Kidney (tissue), 22 donors: ENCODE measurements around the gene PHF21A. TPM values are rescaled to one million over a fixed set of nuclear protein-coding genes. Genes with fewer than 3 reads are reported as not detected.
A peak's percentile ranks its signal among the peaks of the same experiment; 100 is the strongest.

Experiments
- DNase-seq, 5 donors: peaks; one replicate each; pipeline ENCODE4 v3.0.0-alpha.2; 2013 to 2020
- FAIRE-seq: peaks from 2 replicates; lab custom pipeline; 2012; peaks lifted over from hg19 to GRCh38; lab: Jason Lieb, UNC
- H3K27ac ChIP-seq, 2 donors: one replicate each; pipeline ENCODE4 v1.7.0; 2013; ENCODE audit warnings: low read depth in 2 of 2, low read length in 2 of 2, inconsistent platforms in 1 of 2
- H3K27me3 ChIP-seq: one replicate; pipeline ENCODE4 v1.7.1; 2013; ENCODE audit warnings: low read length, inconsistent platforms; ENCODE audit not compliant: control insufficient read depth, insufficient read depth
- H3K36me3 ChIP-seq, 3 donors: one replicate each; pipeline versions ENCODE4 v1.7.0 to v1.7.1; 2013; ENCODE audit warnings: low read length in 3 of 3, control low read depth in 1 of 3, inconsistent platforms in 1 of 3; ENCODE audit not compliant: insufficient read depth in 3 of 3, control insufficient read depth in 2 of 3
- H3K4me1 ChIP-seq, 3 donors: one replicate each; pipeline versions ENCODE4 v1.7.0 to v1.7.1; 2013; ENCODE audit warnings: low read length in 3 of 3, inconsistent platforms in 1 of 3, low read depth in 1 of 3; ENCODE audit not compliant: control insufficient read depth in 2 of 3, insufficient read depth in 2 of 3
- H3K4me3 ChIP-seq, 3 donors: one replicate each; pipeline versions ENCODE4 v1.7.0 to v1.8.1; 2013; ENCODE audit warnings: low read length in 3 of 3, control low read depth in 1 of 3, inconsistent platforms in 1 of 3
- H3K9ac ChIP-seq, 3 donors: one replicate each; pipeline versions ENCODE4 v1.7.0 to v1.7.1; 2013; ENCODE audit warnings: low read length in 3 of 3, control low read depth in 1 of 3, inconsistent platforms in 1 of 3
- H3K9me3 ChIP-seq, 3 donors: one replicate each; pipeline versions ENCODE4 v1.7.0 to v1.7.1; 2013; ENCODE audit warnings: low read length in 3 of 3, control low read depth in 1 of 3, inconsistent platforms in 1 of 3; ENCODE audit not compliant: control insufficient read depth in 2 of 3, insufficient read depth in 1 of 3
- intact Hi-C: fragments of 100-400 bp; cut with DNase I; formaldehyde crosslinking; loops from one replicate; pipeline ENCODE4 v1.11.1; 2022
- long read RNA-seq, 10 donors: library from polyadenylated mRNA in 1 of 10; unstranded in 1 of 10; transcript quantifications; one replicate each; pipeline ENCODE4 v2.0.0 and lab custom pipeline, GENCODE V29; 2021 to 2026
- polyA plus RNA-seq: library from polyadenylated mRNA; stranded (reverse); fragments of 350-450 nt; fragmentation: Illumina TruSeq; extraction: RNeasy Lipid Tissue Mini Kit (QIAGEN cat#74804); gene quantifications from one replicate; pipeline ENCODE4 v1.2.3, GENCODE V29; 2014; ENCODE audit warnings: low read depth, low replicate concordance; ENCODE audit not compliant: insufficient read depth
- total RNA-seq: library from RNA; stranded (reverse); fragmentation: NEBNext Ultra II Directional; extraction: Animal tissue kit (Norgen Biotek cat#: 25700); gene quantifications from one replicate; pipeline ENCODE4 v1.2.1, GENCODE V29; 2021
- TF ChIP-seq, protein P1 (sequence below): IDR thresholded peaks from 3 replicates; pipeline ENCODE4 v1.5.1; 2012; ENCODE audit warnings: mild to moderate bottlenecking, moderate library complexity, borderline replicate concordance; ENCODE audit not compliant: insufficient read depth; ENCODE audit errors: extremely low read depth
- donor health status: control.
- donor health status: control.
- donor health status: control.
- donor health status: control.
- donor health status: control.
- donor health status: DM: yes; HTN: yes; CAD: no.
- donor health status: Normal renal cell carcinoma (clear cell type).

The PHF21A gene
- total RNA-seq (48.2 TPM), polyA plus RNA-seq (9.6 TPM)
- long read RNA-seq, donor 1 = 0 reads
- long read RNA-seq, donor 2 = 0 reads
- long read RNA-seq, donor 3, partial matches to known transcripts = 5 of 5 reads
- long read RNA-seq, donor 3, other reads (novel, unspliced or antisense) = 0 of 5 reads
- long read RNA-seq, donor 4 = 0 reads
- long read RNA-seq, donor 5 = 0 reads
- long read RNA-seq, donor 6 = 0 reads
- long read RNA-seq, donor 7, partial matches to known transcripts = 6 of 9 reads
- long read RNA-seq, donor 7, other reads (novel, unspliced or antisense) = 3 of 9 reads
- long read RNA-seq, donor 8 = 0 reads
- long read RNA-seq, donor 9 = 0 reads
- long read RNA-seq, donor 10 = 0 reads

DNA sequence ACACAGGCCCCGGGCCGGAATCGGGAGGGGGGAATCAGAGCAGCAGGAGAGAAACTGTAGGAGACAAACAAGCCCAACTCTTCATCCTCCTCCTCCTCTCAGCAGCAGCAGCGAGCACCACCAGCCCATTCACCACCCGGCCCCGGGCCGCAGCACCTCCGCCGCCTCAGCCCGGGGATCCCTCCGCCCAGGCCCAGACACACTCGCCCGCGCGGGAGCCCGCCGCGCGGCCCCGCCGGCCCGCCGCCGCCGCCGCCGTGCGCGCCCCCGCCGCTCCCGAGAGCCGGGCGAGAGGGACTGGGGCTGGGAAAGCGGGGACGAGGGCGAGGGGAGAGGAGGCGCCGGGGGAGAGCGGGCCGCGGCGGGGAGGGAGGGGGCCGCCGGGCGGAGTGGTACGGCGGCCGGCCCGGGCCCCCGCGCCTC, at the start of gene PHF21A:
PHF21A (minus strand) TSS at position 154 of the 423 bp plus-strand sequence. CDS start 37,235 bp downstream, outside the sequence.
- FAIRE-seq (no peak), DNase-seq (peak; percentile 96)
- no peaks in the 10 kb centered on the region for H3K36me3 ChIP-seq
- peak within 1 kb of the TSS; percentile 50 to 73 (median 67) for H3K9ac ChIP-seq
- no peaks in the 10 kb centered on the region for H3K27me3 ChIP-seq
- peak within 1 kb of the TSS; percentile 68 to 81 (median 78) for H3K4me3 ChIP-seq
- H3K9me3 ChIP-seq = no peaks in the 10 kb centered on the region
- TF ChIP-seq, protein P1, sequence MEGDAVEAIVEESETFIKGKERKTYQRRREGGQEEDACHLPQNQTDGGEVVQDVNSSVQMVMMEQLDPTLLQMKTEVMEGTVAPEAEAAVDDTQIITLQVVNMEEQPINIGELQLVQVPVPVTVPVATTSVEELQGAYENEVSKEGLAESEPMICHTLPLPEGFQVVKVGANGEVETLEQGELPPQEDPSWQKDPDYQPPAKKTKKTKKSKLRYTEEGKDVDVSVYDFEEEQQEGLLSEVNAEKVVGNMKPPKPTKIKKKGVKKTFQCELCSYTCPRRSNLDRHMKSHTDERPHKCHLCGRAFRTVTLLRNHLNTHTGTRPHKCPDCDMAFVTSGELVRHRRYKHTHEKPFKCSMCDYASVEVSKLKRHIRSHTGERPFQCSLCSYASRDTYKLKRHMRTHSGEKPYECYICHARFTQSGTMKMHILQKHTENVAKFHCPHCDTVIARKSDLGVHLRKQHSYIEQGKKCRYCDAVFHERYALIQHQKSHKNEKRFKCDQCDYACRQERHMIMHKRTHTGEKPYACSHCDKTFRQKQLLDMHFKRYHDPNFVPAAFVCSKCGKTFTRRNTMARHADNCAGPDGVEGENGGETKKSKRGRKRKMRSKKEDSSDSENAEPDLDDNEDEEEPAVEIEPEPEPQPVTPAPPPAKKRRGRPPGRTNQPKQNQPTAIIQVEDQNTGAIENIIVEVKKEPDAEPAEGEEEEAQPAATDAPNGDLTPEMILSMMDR = no peak
- peak within 1 kb of the TSS; percentile 79 to 87 for H3K27ac ChIP-seq
- peaks cover 0 to 5% (median 4%) of the 10 kb centered on the region in 3 donors for H3K4me1 ChIP-seq
- intact Hi-C loops = no loop called here

DNA sequence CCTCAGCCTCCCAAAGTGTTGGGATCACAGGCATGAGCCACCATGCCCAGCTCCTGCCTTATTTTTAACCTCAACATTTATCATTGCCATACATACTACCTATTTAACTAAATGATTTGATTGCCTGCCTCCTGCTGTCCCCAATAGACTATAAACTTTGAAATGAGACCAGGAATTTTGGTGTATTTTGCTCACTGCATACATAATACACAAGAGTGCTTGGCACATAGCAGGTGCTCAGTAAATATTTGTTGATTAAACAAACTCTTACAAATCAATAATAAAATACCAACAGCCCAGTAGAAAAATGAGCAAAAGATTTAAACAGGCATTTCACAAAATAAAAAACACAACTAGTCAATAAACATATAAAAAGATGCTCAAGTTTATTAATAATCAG, 49.5 kb upstream of the PHF21A start:
- Histone ChIP-seq H3K4me3 (no peak overlapping the region), H3K4me1 (no peaks in the 10 kb centered on the region), H3K27me3 (no peaks in the 10 kb centered on the region), H3K27ac (no peak overlapping the region), H3K9ac (no peak overlapping the region), H3K9me3 (no peaks in the 10 kb centered on the region), H3K36me3 (no peaks in the 10 kb centered on the region)
- no peak for FAIRE-seq
- TF ChIP-seq, protein P1 = no peak
- intact Hi-C loops = no loop called here
- no peak for DNase-seq

DNA sequence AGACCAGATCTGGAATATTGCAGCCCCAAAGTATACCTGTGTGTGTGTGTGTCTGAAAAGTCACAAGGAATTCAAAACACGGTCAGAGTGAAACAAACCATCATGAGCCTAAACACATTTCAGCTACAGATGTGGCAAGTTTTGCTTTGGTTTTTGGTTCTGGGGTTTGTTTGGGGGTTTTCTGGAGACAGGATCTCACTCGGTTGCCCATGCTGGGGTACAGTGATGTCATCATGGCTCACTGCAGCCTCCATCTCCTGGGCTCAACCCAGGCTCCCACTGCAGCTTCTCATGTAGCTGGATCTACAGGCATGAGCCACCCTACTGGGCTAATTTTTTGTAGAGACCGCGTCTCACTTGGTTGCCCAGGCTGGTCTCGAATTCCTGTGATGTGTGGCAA, 41.4 kb upstream of the PHF21A start:
- intact Hi-C loops = no loop called here
- DNase-seq (peak in 1 of 5 donors; percentile 18), FAIRE-seq (no peak)
- H3K4me1 ChIP-seq = no peaks in the 10 kb centered on the region
- no peak overlapping the region for H3K4me3 ChIP-seq
- no peaks in the 10 kb centered on the region for H3K36me3 ChIP-seq
- no peak overlapping the region for H3K27ac ChIP-seq
- H3K9me3 ChIP-seq = no peaks in the 10 kb centered on the region
- TF ChIP-seq, protein P1 = no peak
- no peak overlapping the region for H3K9ac ChIP-seq
- H3K27me3 ChIP-seq = no peaks in the 10 kb centered on the region
